HG03442 (cell line): Measurements from ENCODE around the gene DGKZ.

ENCODE experiments used
- ATAC-seq: cut with Tn5 transposase; IDR thresholded peaks from one replicate; pipeline ENCODE4 v1.9.1; 2021; ENCODE audit warnings: mild to moderate bottlenecking, moderate library complexity; ENCODE audit not compliant: unreplicated experiment

Gene DGKZ

GRCh38 chr11:46343520-46343919 lies 3.7 kb upstream of the DGKZ start:
- ATAC-seq, result no peak

- ATAC-seq, result no peak
Measured at GRCh38 chr11:46345131-46345597, 2.1 kb upstream of the DGKZ start.

GRCh38 chr11:46345881-46346484 lies 1.3 kb upstream of the DGKZ start:
- ATAC-seq, result no peak

GRCh38 chr11:46347637-46348311 lies 511 bp downstream of the DGKZ start:
- ATAC-seq, result peak; percentile 5

GRCh38 chr11:46348566-46349401 lies 1.5 kb downstream of the DGKZ start:
- ATAC-seq, result no peak

GRCh38 chr11:46350695-46351094 lies 3.4 kb downstream of the DGKZ start:
- no peak for ATAC-seq

GRCh38 chr11:46351148-46351547 lies 3.9 kb downstream of the DGKZ start:
- ATAC-seq, result no peak

GRCh38 chr11:46351606-46352005 lies 4.3 kb downstream of the DGKZ start:
- ATAC-seq, result no peak

- ATAC-seq, result no peak
Measured at GRCh38 chr11:46352063-46352841, 5.0 kb downstream of the DGKZ start.

- no peak for ATAC-seq
Measured at GRCh38 chr11:46353698-46354097, 6.4 kb downstream of the DGKZ start.

GRCh38 chr11:46356924-46357482 lies 9.7 kb downstream of the DGKZ start:
- ATAC-seq, result no peak

GRCh38 chr11:46357483-46357936 lies 10.2 kb downstream of the DGKZ start:
- ATAC-seq, result no peak

GRCh38 chr11:46359953-46360352 lies 12.7 kb downstream of the DGKZ start:
- ATAC-seq, result no peak

GRCh38 chr11:46360878-46361277 lies 13.6 kb downstream of the DGKZ start:
- ATAC-seq, result peak; percentile 14

- peak; percentile 85 for ATAC-seq
Measured at GRCh38 chr11:46361283-46362155, 14.3 kb downstream of the DGKZ start.

GRCh38 chr11:46362156-46363030 lies 15.1 kb downstream of the DGKZ start:
- ATAC-seq, result no peak

- no peak for ATAC-seq
Measured at GRCh38 chr11:46363031-46363407, 15.8 kb downstream of the DGKZ start.

- ATAC-seq, result no peak
Measured at GRCh38 chr11:46363455-46364005, 16.3 kb downstream of the DGKZ start.
